HepG2 (cell line): ENCODE results near the gene DPP3. TPM values are rescaled to one million over a fixed set of nuclear protein-coding genes. Genes with fewer than 3 reads are reported as not detected.

Experiments
- ARNT2 ChIP-seq: sonication (generic); formaldehyde crosslinking; IDR thresholded peaks from 2 replicates; pipeline ENCODE4 v1.8.0; 2022; ENCODE audit warnings: mild to moderate bottlenecking, low read depth, missing genetic modification reagents, moderate library complexity
- IRF1 ChIP-seq: sonication (generic); formaldehyde crosslinking; IDR thresholded peaks from 2 replicates; pipeline ENCODE4 v1.4.0; 2020; ENCODE audit warnings: low read depth, mild to moderate bottlenecking, missing genetic modification reagents
- KAT7 ChIP-seq: IDR thresholded peaks from 2 replicates; pipeline ENCODE4 v1.6.1; 2018; ENCODE audit warnings: borderline replicate concordance, missing compliant biosample characterization
- NCOR1 ChIP-seq: fragments of 200-600 bp; sonication (generic); IDR thresholded peaks from 2 replicates; pipeline ENCODE4 v1.7.0; 2017; ENCODE audit warnings: antibody characterized with exemption, low read length, borderline replicate concordance
- SIN3B ChIP-seq: fragments of 150-350 bp; IDR thresholded peaks from 2 replicates; pipeline ENCODE4 v1.6.1; 2014; ENCODE audit warnings: low read length
- TBX3 ChIP-seq: fragments of 450-650 bp; IDR thresholded peaks from 2 replicates; pipeline ENCODE4 v1.6.1; 2017; ENCODE audit warnings: antibody characterized with exemption, mild to moderate bottlenecking, inconsistent platforms, borderline replicate concordance
- ZBTB46 ChIP-seq: sonication (generic); formaldehyde crosslinking; IDR thresholded peaks from 2 replicates; pipeline ENCODE4 v1.4.0; 2020; ENCODE audit warnings: mild to moderate bottlenecking, missing genetic modification reagents, borderline replicate concordance
- ZNF207 ChIP-seq: fragments of 450-650 bp; IDR thresholded peaks from 2 replicates; pipeline ENCODE4 v1.6.1; 2016; ENCODE audit warnings: antibody characterized with exemption, borderline replicate concordance
- ZNF564 ChIP-seq: sonication (generic); formaldehyde crosslinking; IDR thresholded peaks from 2 replicates; pipeline ENCODE4 v1.8.1; 2023; ENCODE audit warnings: mild to moderate bottlenecking, missing genetic modification reagents
- ZNF570 ChIP-seq: sonication (generic); formaldehyde crosslinking; IDR thresholded peaks from 2 replicates; pipeline ENCODE4 v1.4.0; 2020; ENCODE audit warnings: mild to moderate bottlenecking, missing genetic modification reagents, borderline replicate concordance
- ZNF678 ChIP-seq: sonication (generic); formaldehyde crosslinking; IDR thresholded peaks from 2 replicates; pipeline ENCODE4 v1.4.0; 2020; ENCODE audit warnings: mild to moderate bottlenecking, missing genetic modification reagents
- ZNF749 ChIP-seq: sonication (generic); formaldehyde crosslinking; IDR thresholded peaks from 2 replicates; pipeline ENCODE4 v1.8.0; 2022; ENCODE audit warnings: mild to moderate bottlenecking, missing genetic modification reagents, moderate library complexity, borderline replicate concordance
- ZNF879 ChIP-seq: sonication (generic); formaldehyde crosslinking; IDR thresholded peaks from 2 replicates; pipeline ENCODE4 v1.8.1; 2023; ENCODE audit warnings: missing genetic modification reagents
- polyA plus RNA-seq, 8 experiments: library from polyadenylated mRNA; depleted of rRNA in 3 of 8; stranded (reverse) in 7 of 8; unstranded in 1 of 8; fragments of >200 nt; fragmentation: Illumina TruSeq in 4 of 8; extraction: Trizol in 4 of 8; gene quantifications; 2 replicates each; pipeline versions ENCODE4 v1.2.1 to v1.2.3, GENCODE V29; 2011 to 2016; ENCODE audit warnings: low read depth in 4 of 8, missing spikeins in 1 of 8, mixed read lengths in 1 of 8; ENCODE audit not compliant: insufficient read depth in 1 of 8
- total RNA-seq, 5 experiments: library from RNA; depleted of rRNA; stranded (reverse); fragments of >200 nt; fragmentation: Illumina TruSeq; extraction: Trizol; gene quantifications; 2 replicates each; pipeline ENCODE4 v1.2.3, GENCODE V29; 2016; ENCODE audit warnings: low read depth in 1 of 5
- TF ChIP-seq, protein P1 (sequence below): sonication (generic); formaldehyde crosslinking; IDR thresholded peaks from 2 replicates; pipeline ENCODE4 v1.5.1; 2020; ENCODE audit warnings: missing genetic modification reagents, mild to moderate bottlenecking, borderline replicate concordance
- TF ChIP-seq, protein P2 (sequence below): sonication (generic); formaldehyde crosslinking; IDR thresholded peaks from 2 replicates; pipeline ENCODE4 v1.4.0; 2020; ENCODE audit warnings: mild to moderate bottlenecking, missing genetic modification reagents, borderline replicate concordance
- TF ChIP-seq, protein P3 (sequence below): sonication (generic); formaldehyde crosslinking; IDR thresholded peaks from 2 replicates; pipeline ENCODE4 v1.9.0; 2021; ENCODE audit warnings: missing genetic modification reagents, borderline replicate concordance

DPP3 gene
- total and polyA plus RNA-seq, 2 of the 13 experiments (the other 11 are each of a cell fraction or from before 2014, with no cell fraction given), result 38.4 to 59.8 TPM

GRCh38 chr11:66480117-66480938, at the start of gene DPP3 (continued):
- TF ChIP-seq, protein P1, sequence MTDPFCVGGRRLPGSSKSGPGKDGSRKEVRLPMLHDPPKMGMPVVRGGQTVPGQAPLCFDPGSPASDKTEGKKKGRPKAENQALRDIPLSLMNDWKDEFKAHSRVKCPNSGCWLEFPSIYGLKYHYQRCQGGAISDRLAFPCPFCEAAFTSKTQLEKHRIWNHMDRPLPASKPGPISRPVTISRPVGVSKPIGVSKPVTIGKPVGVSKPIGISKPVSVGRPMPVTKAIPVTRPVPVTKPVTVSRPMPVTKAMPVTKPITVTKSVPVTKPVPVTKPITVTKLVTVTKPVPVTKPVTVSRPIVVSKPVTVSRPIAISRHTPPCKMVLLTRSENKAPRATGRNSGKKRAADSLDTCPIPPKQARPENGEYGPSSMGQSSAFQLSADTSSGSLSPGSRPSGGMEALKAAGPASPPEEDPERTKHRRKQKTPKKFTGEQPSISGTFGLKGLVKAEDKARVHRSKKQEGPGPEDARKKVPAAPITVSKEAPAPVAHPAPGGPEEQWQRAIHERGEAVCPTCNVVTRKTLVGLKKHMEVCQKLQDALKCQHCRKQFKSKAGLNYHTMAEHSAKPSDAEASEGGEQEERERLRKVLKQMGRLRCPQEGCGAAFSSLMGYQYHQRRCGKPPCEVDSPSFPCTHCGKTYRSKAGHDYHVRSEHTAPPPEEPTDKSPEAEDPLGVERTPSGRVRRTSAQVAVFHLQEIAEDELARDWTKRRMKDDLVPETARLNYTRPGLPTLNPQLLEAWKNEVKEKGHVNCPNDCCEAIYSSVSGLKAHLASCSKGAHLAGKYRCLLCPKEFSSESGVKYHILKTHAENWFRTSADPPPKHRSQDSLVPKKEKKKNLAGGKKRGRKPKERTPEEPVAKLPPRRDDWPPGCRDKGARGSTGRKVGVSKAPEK (CRISPR knock-in tag), result no peak
- no peak for TF ChIP-seq ZNF678 (CRISPR knock-in tag)
- no peak for TF ChIP-seq IRF1 (CRISPR knock-in tag)
- 0 out of 2 replicates have a peak, but pooled peaks have one; percentile 28 for TF ChIP-seq SIN3B
- TF ChIP-seq NCOR1, result no peak; the same call in 1 of the 2 replicates
- TF ChIP-seq KAT7, result no peak
- TF ChIP-seq ZNF879 (CRISPR knock-in tag), result no peak
- TF ChIP-seq, protein P2, sequence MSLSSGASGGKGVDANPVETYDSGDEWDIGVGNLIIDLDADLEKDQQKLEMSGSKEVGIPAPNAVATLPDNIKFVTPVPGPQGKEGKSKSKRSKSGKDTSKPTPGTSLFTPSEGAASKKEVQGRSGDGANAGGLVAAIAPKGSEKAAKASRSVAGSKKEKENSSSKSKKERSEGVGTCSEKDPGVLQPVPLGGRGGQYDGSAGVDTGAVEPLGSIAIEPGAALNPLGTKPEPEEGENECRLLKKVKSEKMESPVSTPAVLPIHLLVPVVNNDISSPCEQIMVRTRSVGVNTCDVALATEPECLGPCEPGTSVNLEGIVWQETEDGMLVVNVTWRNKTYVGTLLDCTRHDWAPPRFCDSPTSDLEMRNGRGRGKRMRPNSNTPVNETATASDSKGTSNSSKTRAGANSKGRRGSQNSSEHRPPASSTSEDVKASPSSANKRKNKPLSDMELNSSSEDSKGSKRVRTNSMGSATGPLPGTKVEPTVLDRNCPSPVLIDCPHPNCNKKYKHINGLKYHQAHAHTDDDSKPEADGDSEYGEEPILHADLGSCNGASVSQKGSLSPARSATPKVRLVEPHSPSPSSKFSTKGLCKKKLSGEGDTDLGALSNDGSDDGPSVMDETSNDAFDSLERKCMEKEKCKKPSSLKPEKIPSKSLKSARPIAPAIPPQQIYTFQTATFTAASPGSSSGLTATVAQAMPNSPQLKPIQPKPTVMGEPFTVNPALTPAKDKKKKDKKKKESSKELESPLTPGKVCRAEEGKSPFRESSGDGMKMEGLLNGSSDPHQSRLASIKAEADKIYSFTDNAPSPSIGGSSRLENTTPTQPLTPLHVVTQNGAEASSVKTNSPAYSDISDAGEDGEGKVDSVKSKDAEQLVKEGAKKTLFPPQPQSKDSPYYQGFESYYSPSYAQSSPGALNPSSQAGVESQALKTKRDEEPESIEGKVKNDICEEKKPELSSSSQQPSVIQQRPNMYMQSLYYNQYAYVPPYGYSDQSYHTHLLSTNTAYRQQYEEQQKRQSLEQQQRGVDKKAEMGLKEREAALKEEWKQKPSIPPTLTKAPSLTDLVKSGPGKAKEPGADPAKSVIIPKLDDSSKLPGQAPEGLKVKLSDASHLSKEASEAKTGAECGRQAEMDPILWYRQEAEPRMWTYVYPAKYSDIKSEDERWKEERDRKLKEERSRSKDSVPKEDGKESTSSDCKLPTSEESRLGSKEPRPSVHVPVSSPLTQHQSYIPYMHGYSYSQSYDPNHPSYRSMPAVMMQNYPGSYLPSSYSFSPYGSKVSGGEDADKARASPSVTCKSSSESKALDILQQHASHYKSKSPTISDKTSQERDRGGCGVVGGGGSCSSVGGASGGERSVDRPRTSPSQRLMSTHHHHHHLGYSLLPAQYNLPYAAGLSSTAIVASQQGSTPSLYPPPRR (CRISPR knock-in tag), result 0 out of 2 replicates have a peak, but pooled peaks have one; percentile 9
- TF ChIP-seq, protein P3, sequence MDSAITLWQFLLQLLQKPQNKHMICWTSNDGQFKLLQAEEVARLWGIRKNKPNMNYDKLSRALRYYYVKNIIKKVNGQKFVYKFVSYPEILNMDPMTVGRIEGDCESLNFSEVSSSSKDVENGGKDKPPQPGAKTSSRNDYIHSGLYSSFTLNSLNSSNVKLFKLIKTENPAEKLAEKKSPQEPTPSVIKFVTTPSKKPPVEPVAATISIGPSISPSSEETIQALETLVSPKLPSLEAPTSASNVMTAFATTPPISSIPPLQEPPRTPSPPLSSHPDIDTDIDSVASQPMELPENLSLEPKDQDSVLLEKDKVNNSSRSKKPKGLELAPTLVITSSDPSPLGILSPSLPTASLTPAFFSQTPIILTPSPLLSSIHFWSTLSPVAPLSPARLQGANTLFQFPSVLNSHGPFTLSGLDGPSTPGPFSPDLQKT (CRISPR knock-in tag), result no peak
- no peak for TF ChIP-seq ZNF207
- 0 out of 2 replicates have a peak, but pooled peaks have one; percentile 77 for TF ChIP-seq ZNF564 (CRISPR knock-in tag)
- TF ChIP-seq ZBTB46 (CRISPR knock-in tag), result 0 out of 2 replicates have a peak, but pooled peaks have one; percentile 69
- peak; percentile 43; the same call in 1 of the 2 replicates for TF ChIP-seq ZNF749 (CRISPR knock-in tag)
- peak; percentile 92 for TF ChIP-seq ARNT2
- no peak; the same call in 1 of the 2 replicates for TF ChIP-seq TBX3
- TF ChIP-seq ZNF570 (CRISPR knock-in tag), result no peak
